Adipocyte (in vitro differentiated cells): ENCODE results near the gene NAALADL1.
"Not testable (repeated sequence)": the region's sequence is repeated elsewhere in the genome, so short reads cannot be mapped to it uniquely, and the experiment has no call there.

Source experiments
- DNase-seq: peaks from one replicate; pipeline ENCODE4 v3.0.0-alpha.2; 2015; ENCODE audit warnings: low read depth
- H3K27me3 ChIP-seq: replicated peaks from 2 replicates; pipeline ENCODE4 v1.7.0; 2013; ENCODE audit warnings: mild to moderate bottlenecking, low read length, moderate library complexity; ENCODE audit not compliant: control insufficient read depth, insufficient read depth
- H3K36me3 ChIP-seq: 2 replicates; pipeline ENCODE4 v1.7.0; 2013; ENCODE audit warnings: low read length, mild to moderate bottlenecking, moderate library complexity; ENCODE audit not compliant: control insufficient read depth, insufficient read depth, severe bottlenecking
- H3K4me1 ChIP-seq: 2 replicates; pipeline ENCODE4 v1.7.0; 2013; ENCODE audit warnings: mild to moderate bottlenecking, low read length, moderate library complexity; ENCODE audit not compliant: control insufficient read depth, insufficient read depth
- H3K4me3 ChIP-seq: 2 replicates; pipeline ENCODE4 v1.7.0; 2013; ENCODE audit warnings: mild to moderate bottlenecking, low read length, moderate library complexity
- H3K9ac ChIP-seq: 2 replicates; pipeline ENCODE4 v1.7.0; 2013; ENCODE audit warnings: mild to moderate bottlenecking, low read length, moderate library complexity
- H3K9me3 ChIP-seq: 2 replicates; pipeline ENCODE4 v1.7.0; 2013; ENCODE audit warnings: mild to moderate bottlenecking, low read length, moderate library complexity; ENCODE audit not compliant: control insufficient read depth

NAALADL1 gene

GRCh38 chr11:65021509-65021908 is 36.8 kb downstream of the NAALADL1 start:
- Histone ChIP-seq H3K27me3 (no peaks in the 10 kb centered on the region), H3K9ac (no peak overlapping the region), H3K4me1 (peaks cover 7% of the 10 kb centered on the region), H3K4me3 (no peak overlapping the region), H3K36me3 (no peaks in the 10 kb centered on the region), H3K9me3 (no peaks in the 10 kb centered on the region)
- DNase-seq, result no peak

DNA sequence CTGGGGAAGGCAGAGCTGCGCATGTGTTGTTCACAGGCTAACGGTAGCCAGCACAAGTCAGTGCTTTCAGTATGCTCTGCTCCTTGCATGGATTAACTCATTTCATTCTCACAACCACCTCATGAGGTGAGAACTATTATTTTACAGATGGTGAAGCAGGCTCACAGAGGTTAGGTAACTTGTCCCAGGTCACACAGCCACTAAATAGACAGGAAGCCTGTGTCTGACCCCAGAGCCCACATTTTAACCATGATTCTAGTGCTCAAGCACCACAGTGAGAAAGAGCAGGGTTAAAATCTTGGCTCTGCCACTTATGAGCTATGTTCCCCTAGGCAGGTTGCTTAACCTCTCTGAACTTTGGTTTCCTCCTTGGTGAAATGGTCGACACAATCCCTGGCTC is 37.4 kb downstream of the NAALADL1 start:
- no peaks in the 10 kb centered on the region for H3K9me3 ChIP-seq
- no peak overlapping the region for H3K4me3 ChIP-seq
- no peaks in the 10 kb centered on the region for H3K27me3 ChIP-seq
- no peaks in the 10 kb centered on the region for H3K36me3 ChIP-seq
- no peak overlapping the region for H3K9ac ChIP-seq
- DNase-seq, result no peak
- peaks cover 6% of the 10 kb centered on the region for H3K4me1 ChIP-seq

DNA sequence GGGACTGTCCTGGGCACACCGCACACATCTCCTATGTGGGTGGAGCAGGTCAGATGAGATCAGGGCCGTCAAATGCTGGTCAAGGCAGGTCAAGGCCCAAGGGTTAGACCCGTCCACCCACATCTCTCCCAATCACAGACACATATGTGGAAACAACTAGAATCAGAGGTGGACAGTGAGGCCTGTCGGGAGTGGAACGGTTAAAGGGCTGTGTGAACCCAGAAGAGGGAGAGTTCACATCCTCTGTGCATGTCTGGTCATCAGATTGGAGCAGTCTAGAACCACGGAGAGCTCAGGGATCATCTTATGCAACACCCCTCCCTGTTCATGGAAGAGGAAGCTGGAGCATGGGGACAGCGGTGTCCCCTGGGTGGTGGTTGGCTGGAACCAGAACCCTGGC is 38.5 kb downstream of the NAALADL1 start:
- Histone ChIP-seq H3K27me3 (no peaks in the 10 kb centered on the region), H3K9me3 (no peaks in the 10 kb centered on the region), H3K36me3 (no peaks in the 10 kb centered on the region), H3K4me1 (peaks cover 6% of the 10 kb centered on the region), H3K9ac (no peak overlapping the region), H3K4me3 (no peak overlapping the region)
- DNase-seq, result no peak

- Histone ChIP-seq H3K4me1 (peaks cover 13% of the 10 kb centered on the region), H3K9ac (no peak overlapping the region), H3K4me3 (no peak overlapping the region), H3K9me3 (no peaks in the 10 kb centered on the region), H3K36me3 (no peaks in the 10 kb centered on the region), H3K27me3 (no peaks in the 10 kb centered on the region)
- no peak for DNase-seq
Observed at GRCh38 chr11:65017937-65018336, 40.4 kb downstream of the NAALADL1 start.

DNA sequence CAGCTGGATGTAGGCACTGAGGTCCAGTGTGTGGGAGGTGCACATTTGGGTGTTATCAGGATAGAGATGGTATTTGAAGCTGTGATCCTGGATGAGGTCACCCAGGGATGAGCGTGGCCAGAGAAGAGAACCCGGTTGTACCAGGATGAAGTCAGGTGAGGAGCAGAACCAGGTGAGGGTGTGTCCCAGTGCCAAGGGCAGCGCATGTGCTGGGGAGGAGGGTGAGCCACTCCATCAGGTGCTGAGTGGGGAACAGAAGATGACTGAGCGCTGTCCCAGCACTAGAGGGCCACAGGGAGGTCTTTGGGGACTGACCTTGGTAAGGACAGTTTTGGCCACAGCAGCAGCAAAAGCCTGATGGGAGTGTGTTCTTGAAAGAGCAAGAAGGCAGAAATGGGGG is 41.6 kb downstream of the NAALADL1 start:
- H3K27me3 ChIP-seq, result no peaks in the 10 kb centered on the region
- no peak for DNase-seq
- H3K9ac ChIP-seq, result no peak overlapping the region
- no peaks in the 10 kb centered on the region for H3K36me3 ChIP-seq
- no peak overlapping the region for H3K4me3 ChIP-seq
- H3K9me3 ChIP-seq, result no peaks in the 10 kb centered on the region
- peaks cover 14% of the 10 kb centered on the region for H3K4me1 ChIP-seq

DNA sequence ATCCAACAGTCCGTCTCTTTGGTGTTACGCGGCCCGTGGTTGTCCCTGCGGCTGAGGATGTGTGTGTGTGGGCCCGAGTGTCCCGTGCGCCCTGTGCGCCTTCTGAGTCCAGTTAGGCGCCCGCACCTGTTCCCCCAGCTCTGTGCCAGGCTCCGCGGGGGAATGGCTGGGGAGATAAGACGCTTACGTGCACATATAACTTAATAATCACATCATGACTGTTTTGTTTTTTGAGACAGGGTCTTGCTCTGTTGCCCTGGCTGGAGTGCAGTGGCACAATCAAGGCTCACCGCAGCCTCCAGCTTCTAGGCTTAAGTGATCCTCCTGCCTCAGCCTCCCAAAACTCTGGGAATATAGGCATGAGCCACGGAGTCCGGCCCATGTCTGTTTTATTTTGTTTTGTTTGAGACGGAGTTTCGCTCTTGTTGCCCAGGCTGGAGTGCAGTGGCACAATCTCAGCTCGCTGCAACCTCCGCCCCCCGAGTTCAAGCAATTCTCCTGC is 43.6 kb downstream of the NAALADL1 start:
- no peaks in the 10 kb centered on the region for H3K9me3 ChIP-seq

GRCh38 chr11:65013888-65014725 is 44.2 kb downstream of the NAALADL1 start, which contains the start of gene ARL2:
ARL2 (plus strand) TSS chr11:65014160; CDS start chr11:65014208, 48 bp downstream.
- no peaks in the 10 kb centered on the region for H3K27me3 ChIP-seq
- no peaks in the 10 kb centered on the region for H3K36me3 ChIP-seq
- peak within 1 kb of the TSS; percentile 86 for H3K4me3 ChIP-seq
- peaks cover 10% of the 10 kb centered on the region for H3K4me1 ChIP-seq
- no peaks in the 10 kb centered on the region for H3K9me3 ChIP-seq
- peak within 1 kb of the TSS; percentile 89 for H3K9ac ChIP-seq
- peak; percentile 96 for DNase-seq

More for the DNA sequence above, 43.6 kb downstream of the NAALADL1 start:
- DNase-seq, result no peak
- H3K36me3 ChIP-seq, result no peaks in the 10 kb centered on the region
- H3K27me3 ChIP-seq, result no peaks in the 10 kb centered on the region
- H3K9ac ChIP-seq, result peak overlapping the region; percentile 89
- H3K4me3 ChIP-seq, result peak overlapping the region; percentile 86
- peaks cover 10% of the 10 kb centered on the region for H3K4me1 ChIP-seq

- H3K9me3 ChIP-seq, result no peaks in the 10 kb centered on the region
- peak overlapping the region; percentile 86 for H3K4me3 ChIP-seq
- H3K27me3 ChIP-seq, result no peaks in the 10 kb centered on the region
- peak; percentile 97 for DNase-seq
- H3K9ac ChIP-seq, result peak overlapping the region; percentile 89
- H3K36me3 ChIP-seq, result no peaks in the 10 kb centered on the region
- H3K4me1 ChIP-seq, result peaks cover 10% of the 10 kb centered on the region
Observed at GRCh38 chr11:65013130-65013887, 45.0 kb downstream of the NAALADL1 start.

DNA sequence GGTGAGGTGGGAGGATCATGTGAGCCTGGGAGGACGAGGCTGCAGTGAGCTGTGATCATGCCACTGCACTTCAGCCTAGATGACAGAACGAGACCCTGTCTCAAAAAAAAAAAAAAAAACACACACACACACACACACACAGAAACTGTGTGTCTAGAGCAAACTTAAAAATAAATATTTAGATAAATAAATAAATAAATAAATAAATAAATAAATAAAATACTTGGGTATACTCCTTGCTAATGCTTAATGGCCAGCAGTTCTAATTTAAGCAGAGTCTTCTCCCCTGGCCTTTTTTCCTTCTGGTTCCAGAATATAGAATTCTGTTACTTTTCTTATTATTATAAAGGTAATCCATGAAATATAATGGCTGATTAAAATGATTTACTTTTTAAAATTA is 49.5 kb downstream of the NAALADL1 start:
- Histone ChIP-seq H3K9ac (no peak overlapping the region), H3K9me3 (no peaks in the 10 kb centered on the region), H3K4me1 (peaks cover 5% of the 10 kb centered on the region), H3K4me3 (no peak overlapping the region), H3K27me3 (no peaks in the 10 kb centered on the region), H3K36me3 (no peaks in the 10 kb centered on the region)
- DNase-seq, result no peak

GRCh38 chr11:65008016-65008415 is 50.3 kb downstream of the NAALADL1 start:
- Histone ChIP-seq H3K27me3 (no peaks in the 10 kb centered on the region), H3K9me3 (no peaks in the 10 kb centered on the region), H3K36me3 (no peaks in the 10 kb centered on the region), H3K4me3 (no peak overlapping the region), H3K9ac (no peak overlapping the region), H3K4me1 (peaks cover 1% of the 10 kb centered on the region)
- DNase-seq, result no peak

DNA sequence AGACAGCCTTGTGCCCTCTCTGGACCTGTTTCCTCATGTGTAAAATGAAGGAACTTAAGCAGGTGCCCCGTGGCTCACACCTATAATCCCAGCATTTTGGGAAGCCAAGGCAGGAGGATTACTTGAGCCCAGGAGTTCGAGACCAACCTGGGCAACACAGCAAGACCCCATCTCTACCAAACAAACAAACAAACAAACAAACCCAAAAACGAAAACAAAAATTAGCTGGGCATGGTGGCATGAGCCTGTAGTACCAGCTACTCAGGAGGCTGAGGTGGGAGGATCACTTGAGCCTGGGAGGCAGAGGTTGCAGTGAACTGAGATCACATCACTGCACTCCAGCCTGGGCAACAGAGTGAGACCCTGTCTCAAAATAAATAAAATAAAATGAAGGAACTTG is 54.4 kb downstream of the NAALADL1 start:
- not testable (repeated sequence) for H3K27me3 ChIP-seq, H3K36me3 ChIP-seq, H3K4me1 ChIP-seq, H3K4me3 ChIP-seq, H3K9me3 ChIP-seq, H3K9ac ChIP-seq, DNase-seq
